VCaP (cell line): ENCODE data around the gene GNA15.
"Not testable (repeated sequence)": the region's sequence is repeated elsewhere in the genome, so short reads cannot be mapped to it uniquely, and the experiment has no call there.

Experiments
- H3K27ac ChIP-seq: fragments of 450-650 bp; 2 replicates; pipeline ENCODE4 v1.5.1; 2017
- TF ChIP-seq, protein P1 (sequence below): fragments of 450-650 bp; conservative IDR thresholded peaks from 2 replicates; pipeline ENCODE4 v1.5.1; 2017; ENCODE audit warnings: mild to moderate bottlenecking, moderate library complexity

Gene GNA15

GRCh38 chr19:3163230-3163886 is 27.5 kb downstream of the GNA15 start:
- no peak overlapping the region for H3K27ac ChIP-seq
- TF ChIP-seq, protein P1, sequence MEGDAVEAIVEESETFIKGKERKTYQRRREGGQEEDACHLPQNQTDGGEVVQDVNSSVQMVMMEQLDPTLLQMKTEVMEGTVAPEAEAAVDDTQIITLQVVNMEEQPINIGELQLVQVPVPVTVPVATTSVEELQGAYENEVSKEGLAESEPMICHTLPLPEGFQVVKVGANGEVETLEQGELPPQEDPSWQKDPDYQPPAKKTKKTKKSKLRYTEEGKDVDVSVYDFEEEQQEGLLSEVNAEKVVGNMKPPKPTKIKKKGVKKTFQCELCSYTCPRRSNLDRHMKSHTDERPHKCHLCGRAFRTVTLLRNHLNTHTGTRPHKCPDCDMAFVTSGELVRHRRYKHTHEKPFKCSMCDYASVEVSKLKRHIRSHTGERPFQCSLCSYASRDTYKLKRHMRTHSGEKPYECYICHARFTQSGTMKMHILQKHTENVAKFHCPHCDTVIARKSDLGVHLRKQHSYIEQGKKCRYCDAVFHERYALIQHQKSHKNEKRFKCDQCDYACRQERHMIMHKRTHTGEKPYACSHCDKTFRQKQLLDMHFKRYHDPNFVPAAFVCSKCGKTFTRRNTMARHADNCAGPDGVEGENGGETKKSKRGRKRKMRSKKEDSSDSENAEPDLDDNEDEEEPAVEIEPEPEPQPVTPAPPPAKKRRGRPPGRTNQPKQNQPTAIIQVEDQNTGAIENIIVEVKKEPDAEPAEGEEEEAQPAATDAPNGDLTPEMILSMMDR: peak; percentile 91

DNA sequence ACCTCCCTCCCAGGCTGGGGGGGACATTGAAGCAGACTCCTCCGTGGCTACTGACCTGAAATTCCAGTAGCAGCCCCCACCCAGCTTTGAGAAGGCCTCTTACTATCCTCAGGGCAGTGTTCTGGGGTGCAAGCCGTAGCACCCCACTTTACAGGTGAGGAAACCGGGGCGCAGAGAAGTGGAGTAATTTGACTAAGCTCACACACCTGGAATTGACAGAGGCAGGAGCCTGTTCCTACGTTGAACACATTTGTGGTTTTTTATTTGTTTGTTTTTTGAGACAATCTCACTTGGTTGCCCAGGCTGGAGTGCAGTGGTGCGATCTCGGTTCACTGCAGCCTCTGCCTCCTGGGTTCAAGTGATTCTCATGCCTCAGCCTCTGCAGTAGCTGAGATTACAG is 28.1 kb downstream of the GNA15 start:
- no peak overlapping the region for H3K27ac ChIP-seq
- TF ChIP-seq, protein P1: no peak

GRCh38 chr19:3167533-3168272 is 31.9 kb downstream of the GNA15 start:
- TF ChIP-seq, protein P1: no peak
- H3K27ac ChIP-seq: no peak overlapping the region

DNA sequence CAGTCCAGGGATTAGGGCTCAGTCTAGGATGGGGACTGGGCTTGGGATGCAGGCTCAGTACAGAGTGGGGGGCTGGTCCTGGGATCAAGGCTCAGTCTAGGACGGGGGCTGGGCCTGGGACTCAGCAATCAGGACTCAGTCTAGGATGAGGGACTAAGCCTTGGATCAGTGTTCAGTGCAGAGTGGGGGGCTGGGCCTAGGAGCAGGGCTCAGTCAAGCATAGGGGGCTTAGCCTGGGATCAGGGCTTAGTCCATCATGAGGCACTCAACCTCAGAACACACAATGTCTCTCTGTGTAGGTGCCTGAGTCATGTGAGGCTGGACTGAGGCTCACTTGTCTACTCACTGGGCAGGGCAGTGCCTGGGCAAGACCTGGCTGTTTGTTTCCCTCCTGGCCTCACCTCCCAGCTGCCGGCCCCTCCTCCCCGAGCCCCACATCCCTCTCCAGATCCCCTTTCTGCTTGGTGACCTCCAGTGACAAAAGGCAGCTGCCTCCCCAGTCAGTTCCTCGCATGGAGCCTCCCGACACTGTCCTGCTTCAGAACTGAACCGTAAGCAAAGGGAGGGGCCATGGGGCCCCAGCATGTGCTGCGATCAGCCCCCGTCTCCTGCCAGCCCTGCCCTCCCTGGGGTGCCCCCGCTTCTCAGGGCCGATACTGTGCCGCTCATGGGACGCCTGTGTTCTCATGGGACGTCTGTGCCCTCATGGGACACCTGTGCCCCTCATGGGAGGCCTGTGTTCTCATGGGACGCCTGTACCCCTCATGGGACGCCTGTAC is 36.2 kb downstream of the GNA15 start:
- TF ChIP-seq, protein P1: no peak
- no peak overlapping the region for H3K27ac ChIP-seq

DNA sequence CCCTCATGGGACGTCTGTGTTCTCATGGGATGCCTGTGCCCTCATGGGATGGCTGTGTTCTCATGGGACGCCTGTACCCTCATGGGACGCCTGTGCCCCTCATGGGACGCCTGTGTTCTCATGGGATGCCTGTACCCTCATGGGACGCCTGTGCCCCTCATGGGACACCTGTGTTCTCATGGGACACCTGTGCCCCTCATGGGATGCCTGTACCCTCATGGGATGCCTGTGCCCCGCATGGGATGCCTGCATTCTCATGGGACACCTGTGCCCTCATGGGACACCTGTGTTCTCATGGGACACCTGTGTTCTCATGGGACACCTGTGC is 36.8 kb downstream of the GNA15 start:
- not testable (repeated sequence) for H3K27ac ChIP-seq

DNA sequence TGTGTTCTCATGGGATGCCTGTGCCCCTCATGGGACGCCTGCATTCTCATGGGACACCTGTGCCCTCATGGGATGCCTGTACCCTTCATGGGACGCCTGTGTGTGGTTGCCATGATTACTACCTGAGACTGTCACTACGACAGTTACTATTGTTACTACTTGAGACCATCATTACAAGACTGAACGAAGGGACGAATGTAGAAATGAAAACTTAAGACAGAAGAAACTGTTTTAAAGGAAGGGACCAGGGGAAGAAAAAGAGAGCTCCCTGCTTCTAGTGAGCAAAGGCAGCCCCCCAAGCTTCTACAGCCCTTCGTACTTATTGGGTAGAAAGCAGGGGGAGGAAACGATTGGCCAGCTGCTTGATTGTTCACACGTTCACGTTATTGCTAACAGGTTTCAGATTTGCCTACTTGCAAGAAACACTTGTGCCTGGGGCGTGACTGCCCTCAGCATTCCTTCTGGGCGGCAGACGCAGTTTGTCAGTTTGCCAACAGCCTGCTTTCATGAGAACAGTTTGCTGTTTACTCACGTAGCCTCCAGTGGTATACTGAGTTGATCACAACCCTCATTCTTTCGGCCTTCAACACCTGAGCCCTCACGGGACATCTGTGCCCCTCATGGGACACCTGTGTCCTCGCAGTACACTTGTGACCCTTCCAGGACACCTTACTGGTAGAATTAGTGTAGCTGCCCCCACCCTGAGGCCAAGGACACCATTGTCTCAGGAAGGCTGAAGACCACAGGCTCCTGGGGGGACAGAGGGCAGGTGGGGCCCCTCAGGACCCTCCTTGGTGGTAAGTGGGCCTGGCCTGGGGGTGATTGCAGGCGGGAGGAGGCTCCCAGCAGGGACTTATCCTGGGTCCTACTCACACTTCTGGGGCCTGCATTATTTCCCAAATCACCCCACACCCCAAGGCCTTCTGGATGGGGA is 40.2 kb downstream of the GNA15 start:
- H3K27ac ChIP-seq: peak overlapping the region; percentile 68
- TF ChIP-seq, protein P1: no peak

DNA sequence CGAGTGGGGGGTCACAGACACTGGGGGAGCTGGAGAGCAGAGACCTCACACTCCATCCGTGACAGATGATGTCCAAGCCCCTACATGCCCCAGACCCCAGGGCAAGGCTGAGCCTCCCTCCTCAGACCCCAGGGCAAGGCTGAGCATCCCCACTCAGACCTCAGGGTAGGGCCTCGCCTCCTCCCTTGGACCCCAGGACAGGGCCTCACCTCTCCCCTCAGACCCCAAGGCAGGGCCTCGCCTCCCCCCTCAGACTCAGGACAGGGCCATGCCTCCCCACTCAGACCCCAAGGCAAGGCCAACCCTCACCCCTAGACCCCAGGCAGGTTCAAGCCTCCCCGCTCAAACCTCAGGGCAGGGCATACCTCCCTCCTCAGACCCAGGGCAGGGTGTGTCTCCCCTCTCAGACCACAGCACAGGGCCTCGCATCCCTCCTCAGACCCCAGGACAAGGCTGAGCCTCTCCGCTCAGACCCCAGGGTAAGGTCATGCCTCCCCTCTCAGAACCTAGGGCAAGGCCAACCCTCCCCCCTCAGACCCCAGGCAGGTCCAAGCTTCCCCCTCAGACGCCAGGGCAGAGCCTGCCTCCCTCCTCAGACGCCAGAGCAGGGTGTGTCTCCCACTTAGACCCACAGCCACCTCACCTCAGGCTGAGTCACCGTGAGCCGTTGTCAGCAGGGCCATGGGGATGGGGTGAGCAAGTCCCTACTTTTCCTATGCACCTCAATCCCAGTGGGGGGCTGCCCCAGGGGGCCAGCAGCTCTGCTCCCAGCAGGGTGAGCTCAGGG is 41.1 kb downstream of the GNA15 start:
- peak overlapping the region; percentile 68 for H3K27ac ChIP-seq
- TF ChIP-seq, protein P1: no peak
